A673 (cell line): Measurements from ENCODE around the gene CCNY. TPM values are rescaled to one million over a fixed set of nuclear protein-coding genes. Genes with fewer than 3 reads are reported as not detected.

Experiments
- BruUV-seq: library from RNA; stranded (reverse); fragments of 400-500 nt; replicated peaks from 2 replicates; lab custom pipeline; 2021; lab: Mats Ljungman, UMichigan
- CTCF ChIA-PET: fragments of 300-600 bp; sonication (Branson Sonifier 250); formaldehyde crosslinking; loops from one replicate; lab custom pipeline; 2022; ENCODE audit warnings: antibody characterized with exemption; lab: Charles Lee
- POLR2A ChIA-PET: fragments of 300-600 bp; sonication (Branson Sonifier 250); formaldehyde crosslinking; loops from one replicate; lab custom pipeline; 2022; ENCODE audit warnings: antibody characterized with exemption; ENCODE audit not compliant: low non-redundant PET; lab: Charles Lee
- DNase-seq: peaks from one replicate; pipeline ENCODE4 v3.0.0-alpha.2; 2015; ENCODE audit warnings: low spot score
- H3K27ac ChIP-seq: fragments of 200-600 bp; sonication (generic); 2 replicates; pipeline ENCODE4 v1.5.1; 2016; ENCODE audit warnings: mixed run types, low read depth, mild to moderate bottlenecking, mixed read lengths, antibody characterized with exemption, low read length; ENCODE audit not compliant: poor library complexity, severe bottlenecking
- H3K27me3 ChIP-seq: fragments of 200-600 bp; sonication (generic); replicated peaks from 2 replicates; pipeline ENCODE4 v1.6.1; 2017; ENCODE audit warnings: mixed run types, low read depth, mild to moderate bottlenecking, mixed read lengths, antibody characterized with exemption, low read length; ENCODE audit not compliant: insufficient read depth, poor library complexity
- H3K36me3 ChIP-seq: fragments of 200-600 bp; sonication (generic); 2 replicates; pipeline ENCODE4 v1.6.1; 2016; ENCODE audit warnings: mixed run types, mild to moderate bottlenecking, mixed read lengths, antibody characterized with exemption, low read length; ENCODE audit not compliant: insufficient read depth, poor library complexity, severe bottlenecking
- H3K4me1 ChIP-seq: fragments of 200-600 bp; sonication (generic); 2 replicates; pipeline ENCODE4 v1.6.1; 2017; ENCODE audit warnings: mixed run types, mild to moderate bottlenecking, mixed read lengths, antibody characterized with exemption, low read length; ENCODE audit not compliant: insufficient read depth, poor library complexity, severe bottlenecking
- H3K4me3 ChIP-seq: fragments of 200-600 bp; sonication (generic); 2 replicates; pipeline ENCODE4 v1.5.1; 2016; ENCODE audit warnings: low read depth, mixed run types, mild to moderate bottlenecking, mixed read lengths, low read length; ENCODE audit not compliant: poor library complexity, severe bottlenecking
- H3K9me3 ChIP-seq: fragments of 200-600 bp; sonication (generic); 2 replicates; pipeline ENCODE4 v1.6.1; 2016; ENCODE audit warnings: mixed run types, low read depth, mild to moderate bottlenecking, mixed read lengths, antibody characterized with exemption, low read length; ENCODE audit not compliant: poor library complexity, severe bottlenecking
- CTCF ChIP-seq: fragments of 300-800, 200-600 bp; sonication (generic); conservative IDR thresholded peaks from 2 replicates; pipeline ENCODE4 v1.5.1; 2017; ENCODE audit warnings: low read depth, mild to moderate bottlenecking, antibody characterized with exemption, low read length, moderate library complexity, mixed read lengths
- EZH2 ChIP-seq: fragments of 200-600 bp; sonication (generic); IDR thresholded peaks from 2 replicates; pipeline ENCODE4 v1.6.1; 2017; ENCODE audit warnings: borderline replicate concordance, low read depth, mild to moderate bottlenecking, mixed read lengths, antibody characterized with exemption, low read length; ENCODE audit not compliant: poor library complexity, severe bottlenecking
- intact Hi-C: fragments of 100-400 bp; cut with micrococcal nuclease; formaldehyde crosslinking; loops from one replicate; pipeline ENCODE4 v1.10.0; 2022; ENCODE audit not compliant: unreplicated experiment
- total RNA-seq: library from RNA; stranded (reverse); gene quantifications from 2 replicates; pipeline ENCODE4 v1.2.3, GENCODE V29; 2021

The CCNY gene
- total RNA-seq, 1 experiment from 2014 or later: 84.8 TPM

GRCh38 chr10:35467186-35467585, 130.9 kb downstream of the CCNY start:
- ChIA-PET CTCF (no interaction called here), POLR2A (no interaction called here)
- H3K4me1 ChIP-seq: peaks cover 60% of the 10 kb centered on the region
- intact Hi-C loops: no loop called here
- BruUV-seq: no TSS peak
- no peaks in the 10 kb centered on the region for H3K36me3 ChIP-seq
- H3K9me3 ChIP-seq: no peaks in the 10 kb centered on the region
- TF ChIP-seq CTCF: no peak
- TF ChIP-seq EZH2: no peak
- H3K27ac ChIP-seq: no peak overlapping the region
- H3K27me3 ChIP-seq: no peaks in the 10 kb centered on the region
- DNase-seq: no peak
- no peak overlapping the region for H3K4me3 ChIP-seq

GRCh38 chr10:35470248-35470924, 134.1 kb downstream of the CCNY start:
- Histone ChIP-seq H3K27me3 (no peaks in the 10 kb centered on the region), H3K4me3 (no peak overlapping the region), H3K36me3 (no peaks in the 10 kb centered on the region), H3K27ac (no peak overlapping the region), H3K4me1 (peaks cover 28% of the 10 kb centered on the region), H3K9me3 (no peaks in the 10 kb centered on the region)
- intact Hi-C loops: no loop called here
- no peak for TF ChIP-seq EZH2
- no peak for TF ChIP-seq CTCF
- no TSS peak for BruUV-seq
- peak; percentile 51 for DNase-seq
- CTCF ChIA-PET: no interaction called here
- POLR2A ChIA-PET: no interaction called here

- H3K27me3 ChIP-seq: no peaks in the 10 kb centered on the region
- no peaks in the 10 kb centered on the region for H3K9me3 ChIP-seq
- intact Hi-C loops: no loop called here
- H3K36me3 ChIP-seq: no peaks in the 10 kb centered on the region
- no TSS peak for BruUV-seq
- TF ChIP-seq CTCF: no peak
- TF ChIP-seq EZH2: no peak
- ChIA-PET POLR2A (no interaction called here), CTCF (no interaction called here)
- peaks cover 25% of the 10 kb centered on the region for H3K4me1 ChIP-seq
- H3K4me3 ChIP-seq: no peak overlapping the region
- DNase-seq: no peak
- H3K27ac ChIP-seq: no peak overlapping the region
These were observed 134.6 kb downstream of the CCNY start for GRCh38 chr10:35470925-35471315.
